Activated CD4-positive, alpha-beta T cell treated with anti-CD3 and anti-CD28 coated beads, Interleukin-2, amount 10 ng/mL, durations not matched to agents 24 days and 14 days (primary cell): ENCODE measurements around the gene CSPG4. TPM values are rescaled to one million over a fixed set of nuclear protein-coding genes. Genes with fewer than 3 reads are reported as not detected.
A peak's percentile ranks its signal among the peaks of the same experiment; 100 is the strongest.
"Not testable (repeated sequence)": the region's sequence is repeated elsewhere in the genome, so short reads cannot be mapped to it uniquely, and the experiment has no call there.

Experiments used
- DNase-seq: peaks from one replicate; pipeline ENCODE4 v3.0.0; 2022
- H3K27ac Mint-ChIP-seq: one replicate; pipeline ENCODE4 v1.8.0; 2022; ENCODE audit warnings: mild to moderate bottlenecking, mixed read lengths
- H3K27me3 Mint-ChIP-seq: one replicate; pipeline ENCODE4 v1.8.0; 2022; ENCODE audit warnings: mixed read lengths
- H3K36me3 Mint-ChIP-seq: one replicate; pipeline ENCODE4 v1.8.0; 2022; ENCODE audit warnings: low read depth, mild to moderate bottlenecking, mixed read lengths
- H3K4me1 Mint-ChIP-seq: one replicate; pipeline ENCODE4 v1.8.0; 2021; ENCODE audit warnings: mixed read lengths
- H3K4me3 Mint-ChIP-seq: one replicate; pipeline ENCODE4 v1.8.0; 2022; ENCODE audit warnings: mild to moderate bottlenecking, moderate library complexity, mixed read lengths
- H3K9me3 Mint-ChIP-seq: one replicate; pipeline ENCODE4 v1.8.0; 2021; ENCODE audit warnings: mixed read lengths
- intact Hi-C: fragments of 100-400 bp; cut with micrococcal nuclease; formaldehyde crosslinking; loops from one replicate; pipeline ENCODE4 v1.15.1; 2023
- total RNA-seq: library from RNA; stranded (reverse); gene quantifications from 2 replicates; pipeline ENCODE4 v1.2.3, GENCODE V29; 2022

CSPG4 gene
- total RNA-seq, 1 donor from 2014 or later: not detected

GRCh38 chr15:75732809-75733451 is 20.3 kb upstream of the CSPG4 start:
- H3K27ac Mint-ChIP-seq: no peak overlapping the region
- peaks cover 15% of the 10 kb centered on the region for H3K4me1 Mint-ChIP-seq
- no peaks in the 10 kb centered on the region for H3K9me3 Mint-ChIP-seq
- DNase-seq: peak; percentile 88
- H3K36me3 Mint-ChIP-seq: no peaks in the 10 kb centered on the region
- peaks cover 19% of the 10 kb centered on the region for H3K27me3 Mint-ChIP-seq
- intact Hi-C loops: no loop called here
- no peak overlapping the region for H3K4me3 Mint-ChIP-seq

- intact Hi-C loops: no loop called here
- Mint-ChIP-seq H3K4me3 (no peak overlapping the region), H3K27me3 (peaks cover 18% of the 10 kb centered on the region), H3K4me1 (peaks cover 14% of the 10 kb centered on the region), H3K36me3 (no peaks in the 10 kb centered on the region), H3K27ac (no peak overlapping the region), H3K9me3 (no peaks in the 10 kb centered on the region)
- DNase-seq: no peak
These were observed 19.6 kb upstream of the CSPG4 start for GRCh38 chr15:75732177-75732808.

- Mint-ChIP-seq H3K4me1 (peaks cover 10% of the 10 kb centered on the region), H3K9me3 (no peaks in the 10 kb centered on the region), H3K36me3 (no peaks in the 10 kb centered on the region), H3K27me3 (peaks cover 14% of the 10 kb centered on the region), H3K4me3 (no peak overlapping the region), H3K27ac (no peak overlapping the region)
- no peak for DNase-seq
- intact Hi-C loops: no loop called here
These were observed 18.9 kb upstream of the CSPG4 start for GRCh38 chr15:75731248-75732151.

- peaks cover 14% of the 10 kb centered on the region for H3K27me3 Mint-ChIP-seq
- H3K27ac Mint-ChIP-seq, H3K4me3 Mint-ChIP-seq, H3K9me3 Mint-ChIP-seq, intact Hi-C loops, H3K4me1 Mint-ChIP-seq, DNase-seq, H3K36me3 Mint-ChIP-seq: not testable (repeated sequence)
These were observed 18.0 kb upstream of the CSPG4 start for GRCh38 chr15:75730376-75731247.

GRCh38 chr15:75729326-75730069 is 16.9 kb upstream of the CSPG4 start:
- peaks cover 10% of the 10 kb centered on the region for H3K4me1 Mint-ChIP-seq
- no peak overlapping the region for H3K4me3 Mint-ChIP-seq
- intact Hi-C loops: no loop called here
- no peaks in the 10 kb centered on the region for H3K9me3 Mint-ChIP-seq
- H3K27ac Mint-ChIP-seq: no peak overlapping the region
- DNase-seq: no peak
- H3K36me3 Mint-ChIP-seq: no peaks in the 10 kb centered on the region
- H3K27me3 Mint-ChIP-seq: peaks cover 14% of the 10 kb centered on the region

GRCh38 chr15:75727851-75728715 is 15.4 kb upstream of the CSPG4 start:
- H3K4me1 Mint-ChIP-seq: peaks cover 8% of the 10 kb centered on the region
- H3K27me3 Mint-ChIP-seq: peaks cover 14% of the 10 kb centered on the region
- intact Hi-C loops: loop anchor here (1.0 kb wide), 1 partner anchor 74 kb away; no protein-coding TSS in a partner anchor
- no peaks in the 10 kb centered on the region for H3K9me3 Mint-ChIP-seq
- H3K27ac Mint-ChIP-seq: no peak overlapping the region
- H3K4me3 Mint-ChIP-seq: no peak overlapping the region
- no peaks in the 10 kb centered on the region for H3K36me3 Mint-ChIP-seq
- DNase-seq: peak; percentile 89

GRCh38 chr15:75727031-75727531 is 14.4 kb upstream of the CSPG4 start:
- DNase-seq: no peak
- Mint-ChIP-seq H3K4me3 (no peak overlapping the region), H3K27ac (no peak overlapping the region), H3K4me1 (peaks cover 6% of the 10 kb centered on the region), H3K36me3 (no peaks in the 10 kb centered on the region), H3K27me3 (peaks cover 10% of the 10 kb centered on the region), H3K9me3 (no peaks in the 10 kb centered on the region)
- intact Hi-C loops: no loop called here

- no peaks in the 10 kb centered on the region for H3K9me3 Mint-ChIP-seq
- no peak overlapping the region for H3K4me3 Mint-ChIP-seq
- peaks cover 5% of the 10 kb centered on the region for H3K27me3 Mint-ChIP-seq
- H3K27ac Mint-ChIP-seq: no peak overlapping the region
- DNase-seq: no peak
- H3K36me3 Mint-ChIP-seq: no peaks in the 10 kb centered on the region
- intact Hi-C loops: no loop called here
- H3K4me1 Mint-ChIP-seq: peaks cover 6% of the 10 kb centered on the region
These were observed 13.3 kb upstream of the CSPG4 start for GRCh38 chr15:75725719-75726607.

- no peak for DNase-seq
- H3K4me1 Mint-ChIP-seq: peaks cover 8% of the 10 kb centered on the region
- H3K36me3 Mint-ChIP-seq: no peaks in the 10 kb centered on the region
- no peak overlapping the region for H3K27ac Mint-ChIP-seq
- no peak overlapping the region for H3K4me3 Mint-ChIP-seq
- intact Hi-C loops: no loop called here
- H3K27me3 Mint-ChIP-seq: peaks cover 5% of the 10 kb centered on the region
- no peaks in the 10 kb centered on the region for H3K9me3 Mint-ChIP-seq
These were observed 12.5 kb upstream of the CSPG4 start for GRCh38 chr15:75725006-75725718.

GRCh38 chr15:75723847-75724660 is 11.4 kb upstream of the CSPG4 start:
- peak; percentile 80 for DNase-seq
- intact Hi-C loops: no loop called here
- no peaks in the 10 kb centered on the region for H3K36me3 Mint-ChIP-seq
- no peak overlapping the region for H3K4me3 Mint-ChIP-seq
- H3K27ac Mint-ChIP-seq: no peak overlapping the region
- peaks cover 4% of the 10 kb centered on the region for H3K27me3 Mint-ChIP-seq
- H3K9me3 Mint-ChIP-seq: no peaks in the 10 kb centered on the region
- peaks cover 8% of the 10 kb centered on the region for H3K4me1 Mint-ChIP-seq
